Endodermal cell (in vitro differentiated cells): ENCODE data around the gene NDFIP1. TPM values are rescaled to one million over a fixed set of nuclear protein-coding genes. Genes with fewer than 3 reads are reported as not detected.

Experiments used
- DNase-seq: peaks from one replicate; pipeline ENCODE4 v3.0.0-alpha.2; 2017
- H3K27ac ChIP-seq: 2 replicates; pipeline ENCODE4 v1.5.1; 2013; ENCODE audit warnings: mild to moderate bottlenecking, low read depth, low read length, moderate library complexity
- H3K27me3 ChIP-seq: 2 replicates; pipeline ENCODE4 v1.6.1; 2013; ENCODE audit warnings: mild to moderate bottlenecking, low read length, moderate library complexity; ENCODE audit not compliant: insufficient read depth, control insufficient read depth, poor library complexity, severe bottlenecking
- H3K36me3 ChIP-seq: 2 replicates; pipeline ENCODE4 v1.7.0; 2013; ENCODE audit warnings: mild to moderate bottlenecking, low read length, moderate library complexity; ENCODE audit not compliant: control insufficient read depth, insufficient read depth
- H3K4me1 ChIP-seq: one replicate; pipeline ENCODE4 v1.7.0; 2013; ENCODE audit warnings: low read length; ENCODE audit not compliant: control insufficient read depth, insufficient read depth
- H3K4me3 ChIP-seq: 2 replicates; pipeline ENCODE4 v1.5.1; 2013; ENCODE audit warnings: mild to moderate bottlenecking, low read length, moderate library complexity
- H3K9ac ChIP-seq: 2 replicates; pipeline ENCODE4 v1.6.1; 2013; ENCODE audit warnings: mild to moderate bottlenecking, low read length, moderate library complexity; ENCODE audit not compliant: poor library complexity, severe bottlenecking; ENCODE audit errors: extremely low read depth
- H3K9me3 ChIP-seq: 2 replicates; pipeline ENCODE4 v1.6.1; 2013; ENCODE audit warnings: mild to moderate bottlenecking, low read length, moderate library complexity; ENCODE audit not compliant: control insufficient read depth
- H3K27ac Mint-ChIP-seq: 2 replicates; pipeline ENCODE4 v1.8.0; 2020; ENCODE audit warnings: mixed read lengths
- H3K27me3 Mint-ChIP-seq: 2 replicates; pipeline ENCODE4 v1.8.0; 2021; ENCODE audit warnings: mild to moderate bottlenecking, mixed read lengths; ENCODE audit not compliant: insufficient read depth
- H3K36me3 Mint-ChIP-seq: 2 replicates; pipeline ENCODE4 v1.8.0; 2020; ENCODE audit warnings: low read depth, mixed read lengths
- H3K4me1 Mint-ChIP-seq: 2 replicates; pipeline ENCODE4 v1.8.0; 2020; ENCODE audit warnings: mixed read lengths
- H3K4me3 Mint-ChIP-seq: 2 replicates; pipeline ENCODE4 v1.8.0; 2020; ENCODE audit warnings: mild to moderate bottlenecking, moderate library complexity, mixed read lengths
- H3K9me3 Mint-ChIP-seq: 2 replicates; pipeline ENCODE4 v1.8.0; 2020; ENCODE audit warnings: mild to moderate bottlenecking, mixed read lengths
- WGBS, 2 experiments: methylation state at CpG; one replicate each; pipeline versions ENCODE4 v1.1.5 to v1.1.7; 2013; ENCODE audit warnings: missing lambda C conversion rate in 2 of 2, mixed read lengths in 1 of 2; ENCODE audit not compliant: insufficient coverage in 1 of 2, insufficient read length in 1 of 2; 5-methylcytosine and 5-hydroxymethylcytosine counted together
- total RNA-seq, 2 donors: library from RNA; stranded (reverse); fragmentation: NEBNext Ultra II Directional in 1 of 2; extraction: Animal tissue kit (Norgen Biotek cat#: 25700) in 1 of 2; gene quantifications; 2 replicates in 1 of 2; 3 replicates in 1 of 2; pipeline ENCODE4 v1.2.1, GENCODE V29; 2021
- TF ChIP-seq, protein P1 (sequence below): fragments of 200-600 bp; sonication (generic); conservative IDR thresholded peaks from 2 replicates; pipeline ENCODE4 v1.5.0; 2021; ENCODE audit warnings: antibody characterized with exemption, mild to moderate bottlenecking

Gene NDFIP1
- total RNA-seq, 2 donors from 2014 or later: 46.2 to 49.0 TPM

DNA sequence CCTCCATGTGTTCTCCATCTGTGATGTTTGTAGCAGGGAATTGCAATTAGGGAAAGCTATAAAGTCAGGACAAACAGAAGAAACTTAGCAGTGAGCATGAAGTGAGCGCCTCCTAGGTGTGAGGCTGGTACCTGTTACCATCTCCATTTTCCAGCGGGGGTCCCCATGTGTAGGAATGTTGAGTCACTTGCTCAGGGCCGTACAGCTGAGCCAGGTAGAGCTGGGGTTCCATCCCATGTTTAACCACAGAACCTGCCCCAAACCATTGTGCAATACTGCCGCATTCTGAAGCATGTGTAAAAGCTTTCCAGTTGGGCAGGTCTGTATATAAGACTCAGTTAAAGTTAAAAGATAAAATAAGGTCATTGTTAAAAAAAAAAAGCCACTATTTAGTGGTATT, 62.7 kb downstream of the NDFIP1 start:
- H3K36me3 Mint-ChIP-seq: no peaks in the 10 kb centered on the region
- peaks cover 60% of the 10 kb centered on the region for H3K4me1 Mint-ChIP-seq
- no peaks in the 10 kb centered on the region for H3K27me3 Mint-ChIP-seq
- H3K9ac ChIP-seq: no peak overlapping the region
- no peaks in the 10 kb centered on the region for H3K36me3 ChIP-seq
- H3K9me3 ChIP-seq: peaks cover 4% of the 10 kb centered on the region
- H3K4me3 ChIP-seq: no peak overlapping the region
- no peak overlapping the region for H3K4me3 Mint-ChIP-seq
- H3K4me1 ChIP-seq: peaks cover 17% of the 10 kb centered on the region
- no peaks in the 10 kb centered on the region for H3K27me3 ChIP-seq
- peak; percentile 50 for DNase-seq
- H3K9me3 Mint-ChIP-seq: peaks cover 4% of the 10 kb centered on the region
- 90 to 93% methylated on average over 3 to 4 of the region's 4 CpGs for WGBS, 2 experiments
- H3K27ac Mint-ChIP-seq: no peak overlapping the region
- TF ChIP-seq, protein P1, sequence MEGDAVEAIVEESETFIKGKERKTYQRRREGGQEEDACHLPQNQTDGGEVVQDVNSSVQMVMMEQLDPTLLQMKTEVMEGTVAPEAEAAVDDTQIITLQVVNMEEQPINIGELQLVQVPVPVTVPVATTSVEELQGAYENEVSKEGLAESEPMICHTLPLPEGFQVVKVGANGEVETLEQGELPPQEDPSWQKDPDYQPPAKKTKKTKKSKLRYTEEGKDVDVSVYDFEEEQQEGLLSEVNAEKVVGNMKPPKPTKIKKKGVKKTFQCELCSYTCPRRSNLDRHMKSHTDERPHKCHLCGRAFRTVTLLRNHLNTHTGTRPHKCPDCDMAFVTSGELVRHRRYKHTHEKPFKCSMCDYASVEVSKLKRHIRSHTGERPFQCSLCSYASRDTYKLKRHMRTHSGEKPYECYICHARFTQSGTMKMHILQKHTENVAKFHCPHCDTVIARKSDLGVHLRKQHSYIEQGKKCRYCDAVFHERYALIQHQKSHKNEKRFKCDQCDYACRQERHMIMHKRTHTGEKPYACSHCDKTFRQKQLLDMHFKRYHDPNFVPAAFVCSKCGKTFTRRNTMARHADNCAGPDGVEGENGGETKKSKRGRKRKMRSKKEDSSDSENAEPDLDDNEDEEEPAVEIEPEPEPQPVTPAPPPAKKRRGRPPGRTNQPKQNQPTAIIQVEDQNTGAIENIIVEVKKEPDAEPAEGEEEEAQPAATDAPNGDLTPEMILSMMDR: peak; percentile 55
- no peak overlapping the region for H3K27ac ChIP-seq

DNA sequence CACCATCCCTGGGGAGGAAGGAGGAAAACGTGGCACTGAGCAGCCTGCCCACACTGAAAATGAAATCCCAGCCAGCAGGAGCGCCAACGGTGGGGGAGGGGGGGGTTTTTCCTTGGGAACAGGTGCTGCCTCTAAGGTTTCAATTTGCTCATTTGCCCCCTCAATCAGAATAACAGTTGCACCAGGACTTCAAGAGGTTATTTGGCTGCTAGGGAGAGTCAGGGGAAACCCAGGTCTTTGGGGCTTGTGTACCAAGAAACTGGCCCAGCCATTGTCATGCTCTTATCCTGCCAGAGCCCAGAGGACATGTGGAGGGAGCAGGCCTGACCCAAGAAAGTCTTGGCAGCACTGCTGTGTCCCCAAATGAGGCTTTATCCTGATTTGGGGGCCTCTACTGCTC, 66.5 kb downstream of the NDFIP1 start:
- Histone ChIP-seq H3K4me1 (peaks cover 17% of the 10 kb centered on the region), H3K9me3 (peaks cover 4% of the 10 kb centered on the region), H3K9ac (peak overlapping the region; percentile 40), H3K4me3 (no peak overlapping the region), H3K27ac (peak overlapping the region; percentile 3), H3K36me3 (no peaks in the 10 kb centered on the region), H3K27me3 (peaks cover 5% of the 10 kb centered on the region)
- TF ChIP-seq, protein P1: no peak
- Mint-ChIP-seq H3K36me3 (no peaks in the 10 kb centered on the region), H3K9me3 (peaks cover 4% of the 10 kb centered on the region), H3K4me1 (peaks cover 43% of the 10 kb centered on the region), H3K4me3 (no peak overlapping the region), H3K27ac (peak overlapping the region; percentile 90), H3K27me3 (no peaks in the 10 kb centered on the region)
- WGBS, 2 experiments: 20 to 32% methylated on average over 1 to 3 of the region's 3 CpGs
- peak; percentile 60 for DNase-seq

DNA sequence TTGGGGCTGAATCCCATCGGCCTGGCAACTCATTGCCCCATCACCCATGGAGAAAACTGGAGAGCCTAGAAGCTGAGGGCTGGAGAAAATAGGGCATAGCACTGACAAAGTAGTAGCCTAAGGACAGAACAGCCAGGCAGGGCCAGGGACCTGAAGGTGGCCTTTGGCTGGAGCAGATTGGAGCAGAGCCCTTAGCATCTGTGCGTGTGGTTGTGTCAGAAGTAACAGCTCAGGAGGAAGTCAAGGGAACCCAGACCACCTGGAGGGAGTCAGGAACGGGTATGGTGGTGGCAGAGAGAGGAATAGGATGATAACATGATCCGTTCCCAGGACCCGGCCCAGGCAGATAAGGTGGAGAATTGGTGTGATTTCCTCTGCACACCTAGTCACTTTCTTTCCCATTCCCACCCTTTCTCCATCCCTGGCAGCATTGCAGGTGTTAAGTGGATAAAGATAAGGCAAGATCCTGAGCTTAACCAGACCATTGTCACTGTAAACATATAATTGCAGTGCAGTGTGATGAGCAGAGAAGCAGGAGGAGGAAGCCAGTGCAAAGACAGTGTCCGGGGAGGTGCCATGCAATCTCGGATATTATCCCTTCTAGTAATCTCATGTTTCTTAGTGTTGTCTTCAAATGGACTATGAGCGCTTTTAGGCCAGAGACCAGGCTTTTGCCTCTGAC, 67.0 kb downstream of the NDFIP1 start:
- 46 to 78% methylated on average over 4 to 7 of the region's 8 CpGs for WGBS, 2 experiments
- DNase-seq: peak; percentile 89
- Histone ChIP-seq H3K4me3 (no peak overlapping the region), H3K9ac (peak overlapping the region; percentile 40), H3K36me3 (no peaks in the 10 kb centered on the region), H3K27me3 (peaks cover 5% of the 10 kb centered on the region), H3K9me3 (peaks cover 4% of the 10 kb centered on the region), H3K27ac (peak overlapping the region; percentile 3), H3K4me1 (peaks cover 15% of the 10 kb centered on the region)
- Mint-ChIP-seq H3K27ac (peak overlapping the region; percentile 90), H3K27me3 (no peaks in the 10 kb centered on the region), H3K4me3 (no peak overlapping the region), H3K4me1 (peaks cover 37% of the 10 kb centered on the region), H3K36me3 (no peaks in the 10 kb centered on the region), H3K9me3 (peaks cover 4% of the 10 kb centered on the region)
- TF ChIP-seq, protein P1: no peak
